OCI-LY7 (cell line): ENCODE data around the gene ATP11A. TPM values are rescaled to one million over a fixed set of nuclear protein-coding genes. Genes with fewer than 3 reads are reported as not detected.

Experiments
- BruUV-seq: library from RNA; stranded (reverse); fragments of 400-500 nt; replicated peaks from 2 replicates; lab custom pipeline; 2021; lab: Mats Ljungman, UMichigan
- CTCF ChIA-PET: fragments of 300-600 bp; sonication (Branson Sonifier 250); formaldehyde crosslinking; loops from one replicate; lab custom pipeline; 2022; ENCODE audit warnings: antibody characterized with exemption; ENCODE audit not compliant: unreplicated experiment; lab: Charles Lee
- POLR2A ChIA-PET: fragments of 300-600 bp; sonication (Branson Sonifier 250); formaldehyde crosslinking; loops from one replicate; lab custom pipeline; 2022; ENCODE audit warnings: antibody characterized with exemption; lab: Charles Lee
- DNase-seq: peaks from one replicate; pipeline ENCODE4 v3.0.0-alpha.2; 2015; ENCODE audit warnings: low spot score
- H2AFZ ChIP-seq: fragments of 200-600 bp; sonication (generic), shearing (Covaris generic); 2 replicates; pipeline ENCODE4 v1.6.1; 2014; ENCODE audit warnings: mild to moderate bottlenecking, antibody characterized with exemption, low read length, moderate library complexity
- H3K27ac ChIP-seq: fragments of 200-600 bp; sonication (generic); 2 replicates; pipeline ENCODE4 v1.5.1; 2014; ENCODE audit warnings: mixed run types, low read depth, mild to moderate bottlenecking, moderate library complexity, low read length, inconsistent platforms; ENCODE audit not compliant: poor library complexity, severe bottlenecking
- H3K36me3 ChIP-seq: fragments of 200-600 bp; sonication (generic); 2 replicates; pipeline ENCODE4 v1.6.1; 2014; ENCODE audit warnings: mild to moderate bottlenecking, antibody characterized with exemption, low read length, moderate library complexity, mixed read lengths; ENCODE audit not compliant: insufficient read depth
- H3K4me1 ChIP-seq: fragments of 200-600 bp; sonication (generic); 2 replicates; pipeline ENCODE4 v1.5.1; 2014; ENCODE audit warnings: mild to moderate bottlenecking, low read length; ENCODE audit not compliant: insufficient read depth, poor library complexity, severe bottlenecking
- H3K4me2 ChIP-seq: fragments of 200-600 bp; sonication (generic); 2 replicates; pipeline ENCODE4 v1.6.1; 2014; ENCODE audit warnings: mild to moderate bottlenecking, low read length
- H3K4me3 ChIP-seq: fragments of 200-600 bp; sonication (generic); 2 replicates; pipeline ENCODE4 v1.5.1; 2014; ENCODE audit warnings: mild to moderate bottlenecking, low read depth, low read length; ENCODE audit not compliant: poor library complexity, severe bottlenecking
- H3K79me2 ChIP-seq: fragments of 200-600 bp; sonication (generic); 2 replicates; pipeline ENCODE4 v1.6.1; 2016; ENCODE audit warnings: low read depth, mild to moderate bottlenecking, low read length, moderate library complexity, mixed read lengths; ENCODE audit not compliant: insufficient read depth
- H3K9me2 ChIP-seq: fragments of 200-600 bp; sonication (generic); 2 replicates; pipeline ENCODE4 v1.6.1; 2016; ENCODE audit warnings: mild to moderate bottlenecking, low read length, mixed read lengths; ENCODE audit not compliant: insufficient read depth
- H3K9me3 ChIP-seq: fragments of 200-600 bp; sonication (generic); 2 replicates; pipeline ENCODE4 v1.6.1; 2014; ENCODE audit warnings: mild to moderate bottlenecking, mixed run types, low read length, mixed read lengths
- H4K20me1 ChIP-seq: fragments of 200-600 bp; sonication (generic); 2 replicates; pipeline ENCODE4 v1.6.1; 2014; ENCODE audit warnings: mild to moderate bottlenecking, antibody characterized with exemption, low read length, moderate library complexity, mixed read lengths; ENCODE audit not compliant: insufficient read depth
- EZH2phosphoT487 ChIP-seq: fragments of 200-600 bp; sonication (generic); IDR thresholded peaks from 2 replicates; pipeline ENCODE4 v1.6.1; 2018; ENCODE audit warnings: low read depth, borderline replicate concordance, mild to moderate bottlenecking, mixed run types, antibody characterized with exemption, low read length, moderate library complexity, mixed read lengths
- intact Hi-C: fragments of 100-400 bp; cut with micrococcal nuclease; formaldehyde crosslinking; loops from one replicate; pipeline ENCODE4 v1.10.0; 2022; ENCODE audit not compliant: unreplicated experiment
- total RNA-seq, 2 experiments: library from RNA; depleted of rRNA in 1 of 2; stranded (reverse); fragments of >200 nt in 1 of 2; shearing (Covaris generic) in 1 of 2; gene quantifications; 2 replicates each; pipeline ENCODE4 v1.2.3, GENCODE V29; 2014 to 2022
- TF ChIP-seq, protein P1 (sequence below): fragments of 200-600 bp; sonication (generic); conservative IDR thresholded peaks from 2 replicates; pipeline ENCODE4 v1.5.1; 2014; ENCODE audit warnings: mild to moderate bottlenecking, antibody characterized with exemption, low read length, moderate library complexity, mixed read lengths

ATP11A gene
- total RNA-seq, 2 experiments from 2014 or later = 8.8 to 23.1 TPM

DNA sequence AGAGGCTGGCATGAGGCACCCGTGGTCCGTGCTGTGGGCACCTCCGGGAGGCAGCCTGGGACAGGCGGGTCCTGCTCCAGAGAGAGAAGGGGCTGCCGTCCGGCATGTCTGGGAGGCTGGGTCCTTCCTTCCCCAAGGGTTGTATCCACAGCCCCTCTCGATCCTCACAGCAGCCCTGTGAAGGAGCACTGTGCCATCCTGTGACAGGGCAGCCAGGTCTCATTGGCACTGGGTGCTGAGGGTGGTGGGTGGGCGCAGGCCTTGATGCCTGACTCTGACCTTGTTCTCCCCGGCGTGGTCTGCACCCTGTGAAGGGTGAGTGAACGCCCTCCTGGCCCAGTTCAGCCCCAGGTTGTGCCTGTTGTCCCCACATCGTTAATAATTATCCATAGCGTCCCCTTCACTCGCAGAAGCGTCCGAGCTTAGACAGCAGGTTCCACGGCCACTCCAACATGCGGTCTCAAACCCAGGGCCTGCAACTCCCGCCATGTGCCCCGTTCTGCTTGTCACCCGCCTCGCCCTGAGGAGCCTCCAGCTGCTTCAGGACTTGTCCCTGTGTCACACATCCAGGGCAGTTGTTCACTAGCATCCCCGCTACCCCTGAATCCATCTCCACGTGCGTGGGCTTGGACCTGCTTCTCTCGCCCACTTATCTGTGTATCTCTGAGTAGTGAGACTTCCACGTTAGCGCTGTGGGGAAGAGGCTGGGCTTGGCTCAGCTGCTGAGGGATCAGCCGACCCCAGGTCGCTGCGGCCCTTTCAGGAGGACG lies 10.6 kb downstream of the ATP11A start:
- H3K27ac ChIP-seq = no peak overlapping the region
- ChIA-PET POLR2A (no interaction called here), CTCF (no interaction called here)
- no peaks in the 10 kb centered on the region for H3K9me2 ChIP-seq
- no peaks in the 10 kb centered on the region for H3K9me3 ChIP-seq
- H4K20me1 ChIP-seq = no peaks in the 10 kb centered on the region
- H3K79me2 ChIP-seq = no peaks in the 10 kb centered on the region
- intact Hi-C loops = no loop called here
- H3K4me3 ChIP-seq = no peak overlapping the region
- H3K4me2 ChIP-seq = no peak overlapping the region
- H3K4me1 ChIP-seq = no peaks in the 10 kb centered on the region
- DNase-seq = no peak
- no TSS peak for BruUV-seq
- H2AFZ ChIP-seq = no peak overlapping the region
- TF ChIP-seq EZH2phosphoT487 = no peak
- TF ChIP-seq, protein P1, sequence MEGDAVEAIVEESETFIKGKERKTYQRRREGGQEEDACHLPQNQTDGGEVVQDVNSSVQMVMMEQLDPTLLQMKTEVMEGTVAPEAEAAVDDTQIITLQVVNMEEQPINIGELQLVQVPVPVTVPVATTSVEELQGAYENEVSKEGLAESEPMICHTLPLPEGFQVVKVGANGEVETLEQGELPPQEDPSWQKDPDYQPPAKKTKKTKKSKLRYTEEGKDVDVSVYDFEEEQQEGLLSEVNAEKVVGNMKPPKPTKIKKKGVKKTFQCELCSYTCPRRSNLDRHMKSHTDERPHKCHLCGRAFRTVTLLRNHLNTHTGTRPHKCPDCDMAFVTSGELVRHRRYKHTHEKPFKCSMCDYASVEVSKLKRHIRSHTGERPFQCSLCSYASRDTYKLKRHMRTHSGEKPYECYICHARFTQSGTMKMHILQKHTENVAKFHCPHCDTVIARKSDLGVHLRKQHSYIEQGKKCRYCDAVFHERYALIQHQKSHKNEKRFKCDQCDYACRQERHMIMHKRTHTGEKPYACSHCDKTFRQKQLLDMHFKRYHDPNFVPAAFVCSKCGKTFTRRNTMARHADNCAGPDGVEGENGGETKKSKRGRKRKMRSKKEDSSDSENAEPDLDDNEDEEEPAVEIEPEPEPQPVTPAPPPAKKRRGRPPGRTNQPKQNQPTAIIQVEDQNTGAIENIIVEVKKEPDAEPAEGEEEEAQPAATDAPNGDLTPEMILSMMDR = no peak
- H3K36me3 ChIP-seq = no peaks in the 10 kb centered on the region

DNA sequence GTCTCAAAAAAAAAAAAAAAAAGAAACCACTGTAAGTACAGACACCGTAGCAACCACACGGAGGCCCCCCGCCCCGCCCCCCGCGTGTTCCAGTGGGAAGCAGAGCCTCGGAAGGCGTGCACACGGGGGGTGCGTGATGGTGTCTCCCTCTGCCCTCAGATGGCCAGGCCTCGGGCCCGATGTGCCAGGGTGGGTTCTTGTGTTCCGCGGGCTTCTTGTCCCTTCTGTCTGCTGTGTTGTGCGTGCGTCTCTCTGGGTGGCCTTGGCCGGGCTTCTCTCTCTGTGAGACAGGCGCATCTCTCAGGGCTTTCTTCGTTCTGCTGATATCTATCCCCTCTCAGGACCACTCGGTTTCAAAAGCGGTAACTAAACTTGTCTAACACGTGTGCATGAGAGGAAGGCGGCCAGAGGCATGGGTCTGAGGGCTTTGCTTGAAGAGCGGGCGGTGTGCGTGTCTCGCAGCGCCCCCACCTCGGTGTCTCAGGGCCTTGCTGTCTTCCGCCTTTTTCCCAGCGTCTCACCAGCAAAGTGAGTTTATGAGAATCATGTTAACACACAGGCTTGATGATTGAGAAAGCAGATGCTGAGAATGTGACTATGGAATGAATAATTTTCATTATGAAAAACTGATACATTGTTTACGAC lies 12.6 kb downstream of the ATP11A start:
- CTCF ChIA-PET = no interaction called here

More for the DNA sequence above, 12.6 kb downstream of the ATP11A start:
- no peak overlapping the region for H3K27ac ChIP-seq
- no peaks in the 10 kb centered on the region for H3K4me1 ChIP-seq
- TF ChIP-seq EZH2phosphoT487 = no peak
- TF ChIP-seq, protein P1 = no peak
- intact Hi-C loops = no loop called here
- H4K20me1 ChIP-seq = no peaks in the 10 kb centered on the region
- DNase-seq = no peak
- POLR2A ChIA-PET = no interaction called here
- H3K4me2 ChIP-seq = no peak overlapping the region
- no peaks in the 10 kb centered on the region for H3K36me3 ChIP-seq
- H2AFZ ChIP-seq = no peak overlapping the region
- H3K9me3 ChIP-seq = no peaks in the 10 kb centered on the region
- no TSS peak for BruUV-seq
- no peak overlapping the region for H3K4me3 ChIP-seq
- H3K79me2 ChIP-seq = no peaks in the 10 kb centered on the region
- H3K9me2 ChIP-seq = no peaks in the 10 kb centered on the region
